ENCODE measurements around the gene MSMO1. TPM values are rescaled to one million over a fixed set of nuclear protein-coding genes. Genes with fewer than 3 reads are reported as not detected.

Gene MSMO1
- total RNA-seq, 1 experiment from 2014 or later = 345 TPM

Small RNA genes within 50 kb of the gene (small RNA-seq; reads per million reads assigned to genes)
- not detected for gene MIR578

Other genes with a start within 250 kb of the MSMO1 start
- gene TMEM192, start 214.8 kb upstream of the MSMO1 start, total RNA-seq (2014; rRNA removed; shearing (Covaris generic); ENCODE audit: low replicate concordance) = 21.1 and 44.4 TPM in 2 replicates
- 27.3 and 31.5 TPM in 2 replicates for gene KLHL2, start 120.1 kb upstream of the MSMO1 start, total RNA-seq (2014; rRNA removed; shearing (Covaris generic); ENCODE audit: low replicate concordance)
- not detected in 2 replicates for gene CPE, start 51.3 kb downstream of the MSMO1 start, total RNA-seq (2014; rRNA removed; shearing (Covaris generic); ENCODE audit: low replicate concordance)